Head of caudate nucleus (tissue), 42 donors: ENCODE results near the gene PTGDR.

Experiments used
- DNase-seq, 42 donors: peaks; one replicate each; pipeline versions ENCODE4 v3.0.0 to v3.0.0-alpha.2; 2020 to 2021; ENCODE audit warnings: mixed read lengths in 7 of 42
- intact Hi-C: fragments of 100-400 bp; cut with DNase I; formaldehyde crosslinking; loops from one replicate; pipeline ENCODE4 v1.15.0; 2022

The PTGDR gene

GRCh38 chr14:52304248-52304904 is 36.9 kb downstream of the PTGDR start:
- intact Hi-C loops = no loop called here

GRCh38 chr14:52305014-52305413 is 37.5 kb downstream of the PTGDR start:
- intact Hi-C loops = no loop called here

More at GRCh38 chr14:52304248-52304904, 36.9 kb downstream of the PTGDR start:
- no peak for DNase-seq

GRCh38 chr14:52307376-52307775 is 39.9 kb downstream of the PTGDR start:
- no peak for DNase-seq
- intact Hi-C loops = no loop called here

More at GRCh38 chr14:52305014-52305413, 37.5 kb downstream of the PTGDR start:
- no peak for DNase-seq

- DNase-seq = no peak
- intact Hi-C loops = no loop called here
These were observed 40.4 kb downstream of the PTGDR start for GRCh38 chr14:52307905-52308304.

- no peak for DNase-seq
- intact Hi-C loops = no loop called here
These were observed 43.0 kb downstream of the PTGDR start for GRCh38 chr14:52310541-52310940.

- intact Hi-C loops = no loop called here
- no peak for DNase-seq
These were observed 45.4 kb downstream of the PTGDR start for GRCh38 chr14:52312931-52313355.

- DNase-seq = no peak
- intact Hi-C loops = no loop called here
These were observed 46.0 kb downstream of the PTGDR start for GRCh38 chr14:52313462-52313861.

- intact Hi-C loops = no loop called here
- DNase-seq = peak in 38 of 42 donors; percentile 11 to 73 (median 39)
These were observed 46.6 kb downstream of the PTGDR start, which contains the start of gene PTGER2 for GRCh38 chr14:52313903-52314594. Gene PTGER2, plus strand, starts transcription at chr14:52314312. Its CDS starts 237 bp downstream, at chr14:52314549.

GRCh38 chr14:52314595-52315354 is 47.3 kb downstream of the PTGDR start:
- DNase-seq = peak in 24 of 42 donors; percentile 7 to 46 (median 18)
- intact Hi-C loops = no loop called here

- intact Hi-C loops = no loop called here
- DNase-seq = no peak
These were observed 47.8 kb downstream of the PTGDR start for GRCh38 chr14:52315355-52315718.

GRCh38 chr14:52318062-52318461 is 50.6 kb downstream of the PTGDR start:
- DNase-seq = no peak
- intact Hi-C loops = no loop called here

GRCh38 chr14:52318826-52319645 is 51.5 kb downstream of the PTGDR start:
- no peak for DNase-seq
- intact Hi-C loops = no loop called here

- intact Hi-C loops = no loop called here
- DNase-seq = no peak
These were observed 52.4 kb downstream of the PTGDR start for GRCh38 chr14:52319919-52320318.

- intact Hi-C loops = no loop called here
- DNase-seq = peak in 3 of 42 donors; percentile 6 to 19 (median 9)
These were observed 57.6 kb downstream of the PTGDR start for GRCh38 chr14:52325126-52325525.

GRCh38 chr14:52325630-52326029 is 58.1 kb downstream of the PTGDR start:
- no peak for DNase-seq
- intact Hi-C loops = no loop called here
